HG03575 (cell line): ENCODE data around the gene FRMPD2.
A peak's percentile ranks its signal among the peaks of the same experiment; 100 is the strongest.

Experiments
- ATAC-seq: cut with Tn5 transposase; IDR thresholded peaks from one replicate; pipeline ENCODE4 v1.9.1; 2021; ENCODE audit not compliant: unreplicated experiment, insufficient number of reproducible peaks, low FRiP score; ENCODE audit errors: extremely low read depth

FRMPD2 gene

GRCh38 chr10:48274636-48275035 lies at the start of gene FRMPD2:
FRMPD2 (minus strand) TSS chr10:48274696; CDS start chr10:48274567, 129 bp downstream.
- no peak for ATAC-seq

DNA sequence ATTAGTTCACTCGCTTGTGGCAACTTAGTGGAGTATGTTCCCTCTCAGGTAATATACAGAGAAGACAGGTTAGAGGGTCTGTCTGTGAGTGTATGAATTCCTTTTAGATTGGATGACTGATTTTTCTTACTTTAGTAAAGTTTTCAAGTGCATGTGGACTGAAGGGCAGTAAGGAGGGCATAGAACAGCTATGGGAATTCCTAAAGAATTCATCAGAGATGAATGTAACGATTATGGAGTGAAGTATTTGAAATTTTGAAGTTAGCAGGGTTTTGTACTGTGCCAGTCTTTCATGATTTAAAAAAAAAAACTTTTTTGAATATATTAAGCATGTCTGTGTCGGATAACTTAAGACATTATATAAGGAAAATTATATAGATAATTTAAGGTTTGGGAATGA lies 47.5 kb upstream of the FRMPD2 start:
- ATAC-seq = no peak

GRCh38 chr10:48317321-48317990 lies 43.0 kb upstream of the FRMPD2 start:
- no peak for ATAC-seq

GRCh38 chr10:48316236-48316635 lies 41.7 kb upstream of the FRMPD2 start:
- no peak for ATAC-seq

- ATAC-seq = no peak
Observed at GRCh38 chr10:48314107-48314506, 39.6 kb upstream of the FRMPD2 start.

DNA sequence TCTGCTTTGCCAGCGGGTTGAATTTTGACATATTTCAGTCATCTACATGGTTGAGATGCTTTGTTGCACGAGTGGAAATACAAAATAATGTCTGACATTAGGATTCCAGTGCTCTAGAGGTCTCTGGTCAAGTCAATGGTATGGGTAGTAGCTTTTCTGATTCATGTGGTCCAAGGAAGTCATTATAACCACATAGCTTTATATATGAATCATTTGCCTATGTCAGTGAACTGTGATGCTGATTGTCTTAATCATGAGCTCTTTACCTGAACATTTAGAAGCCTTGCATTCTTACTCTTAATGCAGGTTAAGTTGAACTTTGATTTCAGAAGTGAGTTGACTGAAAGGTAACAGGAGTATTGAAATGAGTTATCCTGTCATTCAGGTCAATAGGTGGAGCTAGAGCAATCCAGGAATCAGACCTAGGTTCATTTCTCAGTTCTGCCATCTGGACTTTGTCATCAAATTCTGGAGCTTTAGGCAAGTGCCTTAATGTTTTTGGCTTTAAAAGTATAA lies 35.3 kb upstream of the FRMPD2 start:
- no peak for ATAC-seq

- no peak for ATAC-seq
Observed at GRCh38 chr10:48307711-48308018, 33.2 kb upstream of the FRMPD2 start.

GRCh38 chr10:48306870-48307710 lies 32.6 kb upstream of the FRMPD2 start:
- ATAC-seq = peak; percentile 16

DNA sequence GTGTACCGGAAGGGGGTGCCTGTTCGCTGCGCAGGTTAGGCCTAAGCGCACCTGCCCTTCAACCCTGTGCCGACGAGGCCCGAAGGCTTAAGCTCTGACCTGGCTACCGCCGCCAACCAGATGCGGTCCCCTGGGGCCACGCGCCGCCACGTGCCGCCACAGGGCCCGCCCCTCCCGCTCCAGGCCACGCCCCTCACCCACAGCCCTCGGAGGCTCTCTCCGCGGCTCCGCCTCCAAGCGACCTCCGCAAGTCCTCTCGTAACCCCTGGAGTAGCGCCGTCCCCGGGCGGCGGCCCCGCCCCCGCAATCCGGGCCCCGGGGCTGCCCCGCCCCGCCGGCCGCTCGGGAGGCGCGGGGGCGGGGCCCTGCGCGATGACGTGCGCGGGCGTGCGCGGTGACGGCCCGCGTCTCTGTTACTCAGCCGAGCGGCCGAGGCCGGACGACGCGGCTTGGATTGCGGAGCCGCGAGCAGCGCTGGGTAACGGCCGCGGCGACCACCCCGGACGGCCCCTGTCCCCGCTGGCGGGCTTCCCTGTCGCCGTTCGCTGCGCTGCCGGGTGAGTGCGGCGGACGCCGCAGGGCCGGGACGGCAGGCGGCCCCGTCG lies 31.9 kb upstream of the FRMPD2 start, which contains the start of gene MAPK8:
MAPK8 (plus strand) TSS at position 413 of the 605 bp plus-strand sequence. CDS start 94,984 bp downstream, outside the sequence.
- ATAC-seq = peak; percentile 40

- no peak for ATAC-seq
Observed at GRCh38 chr10:48305905-48306264, 31.4 kb upstream of the FRMPD2 start.

- no peak for ATAC-seq
Observed at GRCh38 chr10:48302515-48303476, 28.3 kb upstream of the FRMPD2 start.

GRCh38 chr10:48300556-48300955 lies 26.1 kb upstream of the FRMPD2 start:
- ATAC-seq = no peak

GRCh38 chr10:48299692-48300091 lies 25.2 kb upstream of the FRMPD2 start:
- no peak for ATAC-seq

DNA sequence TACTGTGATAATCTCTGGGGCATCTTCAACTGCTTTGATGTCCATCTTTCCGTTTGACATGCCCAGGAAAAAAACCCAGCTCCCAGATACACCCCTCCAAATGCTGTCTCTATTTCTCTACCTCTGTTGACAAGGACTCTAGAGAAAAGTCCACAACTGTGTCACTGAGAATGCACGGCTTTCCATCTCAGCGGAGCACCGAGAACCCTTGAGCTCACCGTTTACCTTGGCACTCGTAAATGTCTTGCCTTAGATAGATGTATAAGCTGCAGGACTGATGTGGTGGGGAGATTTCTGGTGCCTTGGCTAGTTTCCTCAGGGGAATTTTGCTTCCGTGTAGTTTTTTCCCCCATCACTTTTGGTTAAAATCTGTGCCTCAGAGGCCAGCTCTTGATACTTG lies 24.6 kb upstream of the FRMPD2 start:
- ATAC-seq = no peak

- ATAC-seq = no peak
Observed at GRCh38 chr10:48296576-48297098, 22.1 kb upstream of the FRMPD2 start.

DNA sequence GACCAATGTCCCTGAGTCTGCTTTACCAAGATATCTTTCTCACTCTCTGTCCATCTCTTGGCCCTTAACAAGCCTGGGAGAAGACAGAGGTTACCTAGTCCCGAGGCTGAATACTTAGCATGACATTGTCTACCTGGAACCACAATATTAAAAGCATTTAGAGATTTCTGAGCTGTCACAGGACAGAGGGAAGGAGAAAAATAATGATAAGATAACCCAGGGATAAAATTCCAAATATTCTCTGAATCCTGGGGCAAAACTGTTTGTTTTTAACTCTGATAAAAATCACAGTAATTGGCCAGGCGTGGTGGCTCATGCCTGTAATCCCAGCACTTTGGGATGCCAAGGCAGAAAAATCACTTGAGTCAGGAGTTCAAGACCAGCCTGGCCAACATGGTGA lies 19.9 kb upstream of the FRMPD2 start:
- ATAC-seq = no peak

DNA sequence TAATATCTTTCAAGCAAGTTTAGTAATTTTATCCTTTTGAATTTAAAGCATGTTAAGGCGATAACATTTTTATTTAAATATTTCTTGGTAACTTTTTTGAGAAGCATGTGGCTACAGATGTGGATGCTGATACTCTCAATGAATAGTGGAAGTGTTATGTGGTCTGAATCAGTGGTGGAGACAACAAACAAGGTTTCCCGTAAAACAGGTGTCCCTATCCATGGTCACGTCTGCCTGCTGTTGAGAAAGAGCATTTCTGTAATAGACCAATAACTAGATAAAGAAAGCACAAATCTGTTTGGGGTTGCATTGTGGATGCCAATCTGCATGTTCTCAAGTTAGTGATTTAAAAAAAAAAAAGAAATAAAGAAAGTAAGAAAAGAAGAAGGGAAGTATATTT lies 18.1 kb upstream of the FRMPD2 start:
- ATAC-seq = no peak

DNA sequence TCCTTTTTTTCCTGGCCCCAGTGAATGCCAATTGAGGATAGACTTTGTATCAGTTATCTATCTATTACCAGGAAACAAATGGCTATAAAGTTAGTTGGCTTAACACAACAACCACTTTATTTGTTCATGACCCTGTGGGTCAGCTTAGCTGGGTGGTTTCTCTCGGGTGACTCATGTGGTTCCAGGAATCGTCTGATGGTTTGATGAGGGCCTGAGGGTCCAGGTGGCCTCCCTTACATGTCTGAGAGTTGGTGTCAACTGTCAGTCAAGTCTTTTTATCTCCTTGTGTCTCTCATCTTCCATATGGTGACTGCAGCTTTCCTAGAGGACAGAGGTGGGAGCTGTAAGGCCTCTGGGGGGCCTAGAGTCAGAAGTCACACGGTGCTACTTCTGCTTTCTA lies 16.7 kb upstream of the FRMPD2 start:
- ATAC-seq = no peak

GRCh38 chr10:48290286-48290685 lies 15.8 kb upstream of the FRMPD2 start:
- no peak for ATAC-seq
